Natural killer cell (primary cell): ENCODE data around the gene ZNF79. TPM values are rescaled to one million over a fixed set of nuclear protein-coding genes. Genes with fewer than 3 reads are reported as not detected.

Experiments
- ATAC-seq, 3 donors: fragments of 150-1000 bp in 2 of 3; fragments of 200-7000 bp in 1 of 3; cut with Tn5 transposase; 1 replicate in 1 of 3; 2 replicates in 2 of 3; pipeline ENCODE4 v1.10.0; 2021; ENCODE audit warnings: mild to moderate bottlenecking in 2 of 3, moderate library complexity in 2 of 3
- DNase-seq, 2 donors: peaks; one replicate each; pipeline versions ENCODE4 v3.0.0 to v3.0.0-alpha.2; 2013 to 2021; ENCODE audit warnings: mixed read lengths in 1 of 2
- H3K27ac ChIP-seq: one replicate; pipeline ENCODE4 v1.5.1; 2013; ENCODE audit warnings: mild to moderate bottlenecking, low read length
- H3K27me3 ChIP-seq: one replicate; pipeline ENCODE4 v1.6.1; 2013; ENCODE audit warnings: low read length; ENCODE audit not compliant: control insufficient read depth, insufficient read depth
- H3K36me3 ChIP-seq: one replicate; pipeline ENCODE4 v1.6.1; 2013; ENCODE audit warnings: low read length; ENCODE audit not compliant: control insufficient read depth, insufficient read depth
- H3K4me1 ChIP-seq: one replicate; pipeline ENCODE4 v1.6.1; 2013; ENCODE audit warnings: low read length; ENCODE audit not compliant: control insufficient read depth, insufficient read depth
- H3K4me3 ChIP-seq: one replicate; pipeline ENCODE4 v1.5.1; 2013; ENCODE audit warnings: low read length
- H3K9me3 ChIP-seq: one replicate; pipeline ENCODE4 v1.6.1; 2013; ENCODE audit warnings: low read length; ENCODE audit not compliant: control insufficient read depth, insufficient read depth
- H3K27ac Mint-ChIP-seq, 2 donors: one replicate each; pipeline ENCODE4 v1.8.0; 2022; ENCODE audit warnings: mild to moderate bottlenecking in 2 of 2, mixed read lengths in 2 of 2, moderate library complexity in 1 of 2
- H3K27me3 Mint-ChIP-seq, 2 donors: one replicate each; pipeline ENCODE4 v1.8.0; 2022; ENCODE audit warnings: low read depth in 2 of 2, mixed read lengths in 2 of 2
- H3K36me3 Mint-ChIP-seq: one replicate; pipeline ENCODE4 v1.8.0; 2022; ENCODE audit warnings: mixed read lengths
- H3K4me1 Mint-ChIP-seq, 2 donors: one replicate each; pipeline ENCODE4 v1.8.0; 2022; ENCODE audit warnings: mixed read lengths in 2 of 2
- H3K4me3 Mint-ChIP-seq: one replicate; pipeline ENCODE4 v1.8.0; 2022; ENCODE audit warnings: mild to moderate bottlenecking, moderate library complexity, mixed read lengths
- H3K9me3 Mint-ChIP-seq, 2 donors: one replicate each; pipeline ENCODE4 v1.8.0; 2022; ENCODE audit warnings: mixed read lengths in 2 of 2
- CTCF ChIP-seq: fragments of 200-600 bp; IDR thresholded peaks from one replicate; pipeline ENCODE4 v1.8.0; 2022; ENCODE audit warnings: antibody characterized with exemption
- WGBS: methylation state at CpG from one replicate; pipeline ENCODE4 v1.1.7; 2013; ENCODE audit warnings: missing lambda C conversion rate; ENCODE audit not compliant: insufficient coverage; 5-methylcytosine and 5-hydroxymethylcytosine counted together
- intact Hi-C: fragments of 100-400 bp; cut with micrococcal nuclease; formaldehyde crosslinking; loops from one replicate; pipeline ENCODE4 v1.14.2; 2022
- total RNA-seq, 4 donors: library from RNA; stranded (reverse); fragments of 120-200 nt in 1 of 4; gene quantifications; one replicate each; pipeline versions ENCODE4 v1.2.3 to v1.2.4, GENCODE V29; 2013 to 2022

ZNF79 gene
- total RNA-seq, 3 donors from 2014 or later (not counting 1 experiment from before 2014, with no cell fraction given), result 13.8 to 16.1 (median 14.2) TPM

GRCh38 chr9:127444283-127444920, 20.2 kb downstream of the ZNF79 start:
- ATAC-seq (no peak), DNase-seq (no peak)
- peak overlapping the region; percentile 36 to 72 for H3K27ac Mint-ChIP-seq
- peaks cover 26 to 29% of the 10 kb centered on the region in 2 donors for H3K4me1 Mint-ChIP-seq
- H3K4me1 ChIP-seq, result peaks cover 6% of the 10 kb centered on the region
- H3K4me3 Mint-ChIP-seq, result no peak overlapping the region
- H3K9me3 Mint-ChIP-seq, result no peaks in the 10 kb centered on the region
- H3K36me3 Mint-ChIP-seq, result no peaks in the 10 kb centered on the region
- TF ChIP-seq CTCF, result no peak
- no peak overlapping the region for H3K4me3 ChIP-seq
- H3K27ac ChIP-seq, result no peak overlapping the region
- no peaks in the 10 kb centered on the region for H3K27me3 Mint-ChIP-seq
- no peaks in the 10 kb centered on the region for H3K27me3 ChIP-seq
- H3K36me3 ChIP-seq, result peaks cover 84% of the 10 kb centered on the region
- intact Hi-C loops, result no loop called here
- 85% methylated on average over 16 of the region's 17 CpGs for WGBS
- H3K9me3 ChIP-seq, result no peaks in the 10 kb centered on the region

GRCh38 chr9:127444921-127445850, 21.0 kb downstream of the ZNF79 start:
- TF ChIP-seq CTCF, result no peak
- ATAC-seq (no peak), DNase-seq (no peak)
- Mint-ChIP-seq H3K27me3 (no peaks in the 10 kb centered on the region), H3K4me3 (no peak overlapping the region), H3K36me3 (no peaks in the 10 kb centered on the region), H3K9me3 (no peaks in the 10 kb centered on the region), H3K27ac (peak overlapping the region; percentile 72 to 79), H3K4me1 (peaks cover 30 to 37% of the 10 kb centered on the region in 2 donors)
- intact Hi-C loops, result no loop called here
- Histone ChIP-seq H3K4me1 (peaks cover 14% of the 10 kb centered on the region), H3K27me3 (no peaks in the 10 kb centered on the region), H3K4me3 (no peak overlapping the region), H3K36me3 (peaks cover 85% of the 10 kb centered on the region), H3K27ac (no peak overlapping the region), H3K9me3 (no peaks in the 10 kb centered on the region)
- WGBS, result 95% methylated on average over 14 of the region's 15 CpGs

- peaks cover 19% of the 10 kb centered on the region for H3K4me1 ChIP-seq
- TF ChIP-seq CTCF, result no peak
- intact Hi-C loops, result no loop called here
- H3K9me3 ChIP-seq, result no peaks in the 10 kb centered on the region
- no peaks in the 10 kb centered on the region for H3K27me3 ChIP-seq
- DNase-seq (no peak), ATAC-seq (no peak)
- H3K4me1 Mint-ChIP-seq, result peaks cover 33 to 44% of the 10 kb centered on the region in 2 donors
- no peak overlapping the region for H3K4me3 ChIP-seq
- H3K27ac Mint-ChIP-seq, result peak overlapping the region; percentile 72 to 79
- no peaks in the 10 kb centered on the region for H3K27me3 Mint-ChIP-seq
- no peak overlapping the region for H3K27ac ChIP-seq
- H3K9me3 Mint-ChIP-seq, result no peaks in the 10 kb centered on the region
- no peaks in the 10 kb centered on the region for H3K36me3 Mint-ChIP-seq
- 74% methylated on average over 3 of the region's 4 CpGs for WGBS
- no peak overlapping the region for H3K4me3 Mint-ChIP-seq
- peaks cover 76% of the 10 kb centered on the region for H3K36me3 ChIP-seq
Measured at GRCh38 chr9:127445851-127446712, 21.9 kb downstream of the ZNF79 start.
